ENCODE measurements around the gene HERPUD2. TPM values are rescaled to one million over a fixed set of nuclear protein-coding genes. Genes with fewer than 3 reads are reported as not detected.

The HERPUD2 gene
- polyA plus RNA-seq, 1 of the 3 experiments (the other 2 are of a cell fraction), result 39.2 TPM

DNA sequence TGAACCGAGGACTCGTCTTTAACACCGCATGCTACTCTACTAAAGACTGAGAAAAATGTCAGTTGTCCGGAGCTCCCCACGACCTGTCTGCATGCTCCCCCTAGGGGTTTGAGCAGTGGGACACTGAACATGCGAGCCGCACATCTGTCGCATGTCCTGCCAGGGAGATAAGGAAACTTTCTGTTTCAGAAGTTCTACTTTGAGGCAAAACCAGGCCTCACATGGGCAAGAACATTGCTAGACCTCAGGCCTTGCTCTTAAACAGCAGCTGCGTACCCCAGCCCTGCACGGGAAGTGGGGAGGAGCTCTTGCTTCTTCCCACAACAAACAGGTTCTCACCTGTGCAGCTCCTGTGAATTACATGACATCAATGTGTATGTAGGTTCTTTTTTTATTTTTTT is 30.3 kb upstream of the HERPUD2 start:
- WGBS (ENCODE audit: low lambda C conversion rate), result 92% methylated on average over 10 of the region's 10 CpGs
- no peak overlapping the region for H3K4me2 ChIP-seq
- DNase-seq, result no peak

More for the DNA sequence above, 30.3 kb upstream of the HERPUD2 start:
- Histone ChIP-seq H3K4me1 (ENCODE audit: control insufficient read depth in 1 of 2, insufficient read depth in 2 of 2, low read depth in 1 of 2, low read length in 1 of 2) (peaks cover 12 to 38% of the 10 kb centered on the region in 2 experiments; a peak in 3 of 4 replicates), H3K27ac (ENCODE audit: low read depth in 2 of 2, low read length in 1 of 2) (no peak overlapping the region), H3K79me2 (ENCODE audit: insufficient read depth) (no peaks in the 10 kb centered on the region), H3K4me3 (ENCODE audit: low read depth in 2 of 2, low read length in 1 of 2) (no peak overlapping the region), H3K36me3 (replicated peaks in 1 of 2; ENCODE audit: control insufficient read depth in 1 of 2, insufficient read depth in 2 of 2, low read length in 1 of 2) (no peaks in the 10 kb centered on the region), H3K9me3 (no peaks in the 10 kb centered on the region), H3K9ac (no peak overlapping the region), H2AFZ (ENCODE audit: low read depth) (no peak overlapping the region), H4K20me1 (ENCODE audit: insufficient read depth) (no peaks in the 10 kb centered on the region), H3K27me3 (ENCODE audit: insufficient read depth) (no peaks in the 10 kb centered on the region), H3F3A (replicated peaks; ENCODE audit: insufficient read depth) (no peaks in the 10 kb centered on the region), H3K9me2 (no peaks in the 10 kb centered on the region)
- ChIA-PET POLR2A (interaction anchor here (0.5 kb wide), 1 partner anchor 10 kb away, joined by 3 read pairs; no protein-coding TSS in a partner anchor), CTCF (interaction anchor here (1.2 to 6.8 kb wide), 3 partner anchors 16 to 182 kb away, joined by 3 to 39 read pairs (median 13); partner anchors contain the start of gene SEPTIN7)
- TF ChIP-seq, protein P1, sequence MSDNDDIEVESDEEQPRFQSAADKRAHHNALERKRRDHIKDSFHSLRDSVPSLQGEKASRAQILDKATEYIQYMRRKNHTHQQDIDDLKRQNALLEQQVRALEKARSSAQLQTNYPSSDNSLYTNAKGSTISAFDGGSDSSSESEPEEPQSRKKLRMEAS (IDR thresholded peaks at IDR 0.05; ENCODE audit: low read depth), result no peak
- TF ChIP-seq RFX5 (IDR thresholded peaks at IDR 0.05; ENCODE audit: low read length), result no peak
- no peak for TF ChIP-seq ELF1 (IDR thresholded peaks at IDR 0.05)
- TF ChIP-seq, protein P2, sequence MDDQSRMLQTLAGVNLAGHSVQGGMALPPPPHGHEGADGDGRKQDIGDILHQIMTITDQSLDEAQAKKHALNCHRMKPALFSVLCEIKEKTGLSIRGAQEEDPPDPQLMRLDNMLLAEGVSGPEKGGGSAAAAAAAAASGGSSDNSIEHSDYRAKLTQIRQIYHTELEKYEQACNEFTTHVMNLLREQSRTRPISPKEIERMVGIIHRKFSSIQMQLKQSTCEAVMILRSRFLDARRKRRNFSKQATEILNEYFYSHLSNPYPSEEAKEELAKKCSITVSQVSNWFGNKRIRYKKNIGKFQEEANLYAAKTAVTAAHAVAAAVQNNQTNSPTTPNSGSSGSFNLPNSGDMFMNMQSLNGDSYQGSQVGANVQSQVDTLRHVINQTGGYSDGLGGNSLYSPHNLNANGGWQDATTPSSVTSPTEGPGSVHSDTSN (IDR thresholded peaks at IDR 0.05), result no peak
- TF ChIP-seq FOSL2 (IDR thresholded peaks at IDR 0.05; ENCODE audit: borderline replicate concordance, low read depth), result no peak
- TF ChIP-seq RXRA (IDR thresholded peaks at IDR 0.05; ENCODE audit: borderline replicate concordance, low read depth), result no peak
- no peak for TF ChIP-seq CTCF (IDR thresholded peaks at IDR 0.05)
- TF ChIP-seq CHD2 (IDR thresholded peaks at IDR 0.05; ENCODE audit: low read length, partially characterized antibody), result no peak
- no peak for TF ChIP-seq IRF3 (IDR thresholded peaks at IDR 0.05; ENCODE audit: low read depth, low read length)
- TF ChIP-seq NRF1 (IDR thresholded peaks at IDR 0.05; ENCODE audit: low read depth, low read length), result no peak
- no peak for TF ChIP-seq USF2 (IDR thresholded peaks at IDR 0.05; ENCODE audit: borderline replicate concordance, low read depth, low read length)
- TF ChIP-seq, protein P3, sequence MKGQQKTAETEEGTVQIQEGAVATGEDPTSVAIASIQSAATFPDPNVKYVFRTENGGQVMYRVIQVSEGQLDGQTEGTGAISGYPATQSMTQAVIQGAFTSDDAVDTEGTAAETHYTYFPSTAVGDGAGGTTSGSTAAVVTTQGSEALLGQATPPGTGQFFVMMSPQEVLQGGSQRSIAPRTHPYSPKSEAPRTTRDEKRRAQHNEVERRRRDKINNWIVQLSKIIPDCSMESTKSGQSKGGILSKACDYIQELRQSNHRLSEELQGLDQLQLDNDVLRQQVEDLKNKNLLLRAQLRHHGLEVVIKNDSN (IDR thresholded peaks at IDR 0.05; ENCODE audit: borderline replicate concordance, low read depth), result no peak
- no peak for TF ChIP-seq EP300 (IDR thresholded peaks at IDR 0.05; ENCODE audit: borderline replicate concordance in 1 of 2, low read depth in 1 of 2, low read length in 1 of 2)
- TF ChIP-seq TAF1 (IDR thresholded peaks at IDR 0.05; ENCODE audit: borderline replicate concordance, low read depth, low read length), result no peak
